HL-60 (cell line): ENCODE data around the gene SMOC1.

Source experiments
- DNase-seq, 2 experiments: peaks; one replicate each; pipeline ENCODE4 v3.0.0-alpha.2; 2010 to 2020; ENCODE audit warnings: low read depth in 1 of 2, low spot score in 1 of 2
- H3K27ac ChIP-seq: fragments of 250-450 bp; sonication (Bioruptor Pico); replicated peaks from 2 replicates; pipeline ENCODE4 v1.5.1; 2020; ENCODE audit warnings: mild to moderate bottlenecking, moderate library complexity
- H3K27me3 ChIP-seq: fragments of 250-450 bp; sonication (Bioruptor Pico); 2 replicates; pipeline ENCODE4 v1.5.1; 2021; ENCODE audit warnings: mild to moderate bottlenecking, moderate library complexity; ENCODE audit not compliant: insufficient read depth, poor library complexity, severe bottlenecking
- H3K4me3 ChIP-seq: replicated peaks from 2 replicates; pipeline ENCODE4 v1.5.1; 2011; ENCODE audit warnings: mild to moderate bottlenecking, control low read depth, low read length; ENCODE audit not compliant: insufficient read depth
- GABPA ChIP-seq: IDR thresholded peaks from 2 replicates; pipeline ENCODE4 v1.6.1; 2012; ENCODE audit warnings: low read depth
- POLR2AphosphoS5 ChIP-seq: IDR thresholded peaks from 2 replicates; pipeline ENCODE4 v1.6.1; 2012; ENCODE audit warnings: low read depth
- SPI1 ChIP-seq: IDR thresholded peaks from 2 replicates; pipeline ENCODE4 v1.6.1; 2012; ENCODE audit warnings: low read depth, mild to moderate bottlenecking, borderline replicate concordance
- TF ChIP-seq, protein P1 (sequence below): IDR thresholded peaks from 2 replicates; pipeline ENCODE4 v1.6.1; 2012; ENCODE audit warnings: low read depth; ENCODE audit not compliant: insufficient replicate concordance
- TF ChIP-seq, protein P2 (sequence below): IDR thresholded peaks from one replicate; pipeline ENCODE4 v1.5.1; 2011; ENCODE audit warnings: low read length, control low read depth, inconsistent platforms; ENCODE audit not compliant: insufficient read depth

Gene SMOC1

DNA sequence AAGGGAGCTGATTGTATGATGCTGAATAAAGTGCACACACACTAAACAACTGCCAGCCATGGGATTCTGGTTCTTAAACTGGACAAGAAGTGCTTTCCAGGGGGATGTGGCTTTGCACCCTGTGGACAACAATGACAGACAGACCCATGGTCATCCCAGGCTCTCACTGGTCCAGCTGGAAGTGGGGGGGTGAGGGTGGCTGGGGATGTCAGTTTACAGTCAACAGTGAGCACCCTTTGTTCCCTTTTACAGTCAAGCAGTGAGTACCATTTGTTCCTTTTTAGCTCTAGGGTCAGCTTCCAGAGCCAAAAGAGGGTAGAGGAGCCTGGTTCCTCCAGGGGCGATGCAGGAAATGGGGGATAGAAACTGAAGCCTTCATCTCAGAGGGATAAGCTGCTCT lies 100.7 kb downstream of the SMOC1 start:
- no peak for DNase-seq
- H3K4me3 ChIP-seq, result no peak overlapping the region
- TF ChIP-seq GABPA, result no peak
- TF ChIP-seq SPI1, result no peak
- TF ChIP-seq, protein P1, sequence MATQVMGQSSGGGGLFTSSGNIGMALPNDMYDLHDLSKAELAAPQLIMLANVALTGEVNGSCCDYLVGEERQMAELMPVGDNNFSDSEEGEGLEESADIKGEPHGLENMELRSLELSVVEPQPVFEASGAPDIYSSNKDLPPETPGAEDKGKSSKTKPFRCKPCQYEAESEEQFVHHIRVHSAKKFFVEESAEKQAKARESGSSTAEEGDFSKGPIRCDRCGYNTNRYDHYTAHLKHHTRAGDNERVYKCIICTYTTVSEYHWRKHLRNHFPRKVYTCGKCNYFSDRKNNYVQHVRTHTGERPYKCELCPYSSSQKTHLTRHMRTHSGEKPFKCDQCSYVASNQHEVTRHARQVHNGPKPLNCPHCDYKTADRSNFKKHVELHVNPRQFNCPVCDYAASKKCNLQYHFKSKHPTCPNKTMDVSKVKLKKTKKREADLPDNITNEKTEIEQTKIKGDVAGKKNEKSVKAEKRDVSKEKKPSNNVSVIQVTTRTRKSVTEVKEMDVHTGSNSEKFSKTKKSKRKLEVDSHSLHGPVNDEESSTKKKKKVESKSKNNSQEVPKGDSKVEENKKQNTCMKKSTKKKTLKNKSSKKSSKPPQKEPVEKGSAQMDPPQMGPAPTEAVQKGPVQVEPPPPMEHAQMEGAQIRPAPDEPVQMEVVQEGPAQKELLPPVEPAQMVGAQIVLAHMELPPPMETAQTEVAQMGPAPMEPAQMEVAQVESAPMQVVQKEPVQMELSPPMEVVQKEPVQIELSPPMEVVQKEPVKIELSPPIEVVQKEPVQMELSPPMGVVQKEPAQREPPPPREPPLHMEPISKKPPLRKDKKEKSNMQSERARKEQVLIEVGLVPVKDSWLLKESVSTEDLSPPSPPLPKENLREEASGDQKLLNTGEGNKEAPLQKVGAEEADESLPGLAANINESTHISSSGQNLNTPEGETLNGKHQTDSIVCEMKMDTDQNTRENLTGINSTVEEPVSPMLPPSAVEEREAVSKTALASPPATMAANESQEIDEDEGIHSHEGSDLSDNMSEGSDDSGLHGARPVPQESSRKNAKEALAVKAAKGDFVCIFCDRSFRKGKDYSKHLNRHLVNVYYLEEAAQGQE, result no peak
- TF ChIP-seq POLR2AphosphoS5, result no peak
- TF ChIP-seq, protein P2, sequence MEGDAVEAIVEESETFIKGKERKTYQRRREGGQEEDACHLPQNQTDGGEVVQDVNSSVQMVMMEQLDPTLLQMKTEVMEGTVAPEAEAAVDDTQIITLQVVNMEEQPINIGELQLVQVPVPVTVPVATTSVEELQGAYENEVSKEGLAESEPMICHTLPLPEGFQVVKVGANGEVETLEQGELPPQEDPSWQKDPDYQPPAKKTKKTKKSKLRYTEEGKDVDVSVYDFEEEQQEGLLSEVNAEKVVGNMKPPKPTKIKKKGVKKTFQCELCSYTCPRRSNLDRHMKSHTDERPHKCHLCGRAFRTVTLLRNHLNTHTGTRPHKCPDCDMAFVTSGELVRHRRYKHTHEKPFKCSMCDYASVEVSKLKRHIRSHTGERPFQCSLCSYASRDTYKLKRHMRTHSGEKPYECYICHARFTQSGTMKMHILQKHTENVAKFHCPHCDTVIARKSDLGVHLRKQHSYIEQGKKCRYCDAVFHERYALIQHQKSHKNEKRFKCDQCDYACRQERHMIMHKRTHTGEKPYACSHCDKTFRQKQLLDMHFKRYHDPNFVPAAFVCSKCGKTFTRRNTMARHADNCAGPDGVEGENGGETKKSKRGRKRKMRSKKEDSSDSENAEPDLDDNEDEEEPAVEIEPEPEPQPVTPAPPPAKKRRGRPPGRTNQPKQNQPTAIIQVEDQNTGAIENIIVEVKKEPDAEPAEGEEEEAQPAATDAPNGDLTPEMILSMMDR, result no peak
- H3K27me3 ChIP-seq, result no peaks in the 10 kb centered on the region
- H3K27ac ChIP-seq, result no peak overlapping the region

DNA sequence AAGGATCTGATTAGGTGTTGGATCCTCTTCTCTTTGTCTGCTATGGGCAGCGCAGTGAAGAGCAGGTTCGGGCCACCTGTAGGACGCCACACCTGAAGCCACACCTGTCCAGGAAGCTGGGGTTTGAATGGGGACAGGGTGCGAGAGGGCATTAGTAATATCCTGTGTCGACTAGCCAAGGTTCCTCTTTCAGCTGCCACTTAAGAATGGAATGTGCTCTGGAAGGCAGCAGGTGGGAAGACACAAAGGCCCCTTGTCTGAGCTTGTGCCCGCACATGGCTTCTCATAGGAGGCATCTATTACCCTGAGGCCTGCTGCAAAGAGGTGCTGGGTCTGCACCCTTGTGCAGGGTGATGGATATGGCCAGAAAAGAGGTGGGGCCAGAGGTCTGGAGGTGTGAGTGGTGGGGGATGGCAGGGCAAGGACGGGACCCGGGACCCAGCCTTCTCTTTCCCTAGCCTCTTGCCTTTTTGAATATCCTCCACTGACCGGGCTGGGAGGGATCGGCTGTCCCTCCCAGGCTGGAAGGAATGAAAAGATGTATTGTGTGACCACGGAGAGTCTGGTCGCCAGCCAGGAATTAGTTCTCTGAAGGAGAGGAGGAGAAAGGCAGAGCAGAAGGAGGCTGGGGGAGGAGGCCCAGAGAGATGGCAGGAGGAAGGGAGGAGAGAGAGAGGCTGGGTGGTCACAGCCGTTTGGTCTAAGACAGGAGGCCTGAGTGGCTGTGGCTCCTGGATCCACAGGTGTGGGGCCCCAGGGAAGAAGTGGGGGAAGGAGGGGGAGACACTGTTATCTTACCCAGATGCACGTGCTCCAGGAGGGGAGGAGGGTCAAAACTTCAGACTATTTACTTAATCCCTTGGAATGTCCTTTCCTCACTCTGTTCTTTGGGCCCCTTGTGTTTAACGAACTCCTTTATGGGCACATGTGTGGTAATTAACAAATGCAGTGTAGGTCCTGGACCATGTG lies 101.5 kb downstream of the SMOC1 start:
- no peak for DNase-seq
- no peak overlapping the region for H3K27ac ChIP-seq
- no peak overlapping the region for H3K4me3 ChIP-seq
- H3K27me3 ChIP-seq, result no peaks in the 10 kb centered on the region
- TF ChIP-seq, protein P2, result no peak
- TF ChIP-seq POLR2AphosphoS5 (no peak), GABPA (no peak), SPI1 (no peak)
- TF ChIP-seq, protein P1, result no peak

DNA sequence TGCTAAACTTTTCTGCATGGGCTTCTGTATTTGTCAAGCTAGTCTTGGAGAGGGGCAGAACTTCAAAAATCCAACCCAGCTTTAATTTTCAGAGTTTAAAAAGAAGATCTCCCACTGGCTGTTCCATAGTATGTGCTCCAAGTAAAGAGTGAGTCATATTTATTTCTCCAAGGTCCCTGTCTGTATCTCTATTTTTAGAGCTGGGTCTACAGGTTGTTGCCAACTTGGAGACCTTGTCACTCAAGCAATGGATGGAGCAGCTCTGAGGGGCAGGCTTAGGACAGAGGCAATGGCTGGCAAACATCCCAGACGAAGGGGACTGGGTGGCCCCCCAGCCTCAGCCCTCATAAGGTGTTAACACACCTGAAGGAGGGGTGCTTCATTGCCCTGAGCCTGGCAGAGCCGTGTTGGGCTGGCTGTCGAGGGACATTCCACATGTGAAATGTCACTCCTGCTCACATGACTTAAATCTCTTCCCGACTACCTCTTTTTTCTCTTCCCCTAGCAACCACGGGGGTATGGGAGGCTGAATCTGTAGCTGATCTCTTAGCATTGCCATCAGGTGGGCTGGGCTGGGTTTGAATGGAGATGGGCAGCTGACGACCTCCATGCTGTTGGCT lies 103.1 kb downstream of the SMOC1 start:
- Histone ChIP-seq H3K27ac (no peak overlapping the region), H3K4me3 (no peak overlapping the region), H3K27me3 (no peaks in the 10 kb centered on the region)
- DNase-seq, result no peak
- TF ChIP-seq, protein P1, result no peak
- TF ChIP-seq SPI1 (no peak), GABPA (no peak), POLR2AphosphoS5 (no peak)
- TF ChIP-seq, protein P2, result no peak
